Testis (tissue), 3 donors: ENCODE data around the gene MYOM3. TPM values are rescaled to one million over a fixed set of nuclear protein-coding genes. Genes with fewer than 3 reads are reported as not detected.
"Not testable (repeated sequence)": the region's sequence is repeated elsewhere in the genome, so short reads cannot be mapped to it uniquely, and the experiment has no call there.

Experiments
- DNase-seq: peaks from one replicate; pipeline ENCODE4 v3.0.0-alpha.2; 2019
- H3K27ac ChIP-seq, 2 donors: fragments of 200-600 bp; sonication (generic); one replicate each; pipeline ENCODE4 v1.5.1; 2019
- H3K27me3 ChIP-seq: fragments of 200-600 bp; sonication (generic); one replicate; pipeline ENCODE4 v1.5.1; 2019
- H3K36me3 ChIP-seq: fragments of 200-600 bp; sonication (generic); one replicate; pipeline ENCODE4 v1.5.1; 2017; ENCODE audit warnings: low read depth; ENCODE audit errors: missing control alignments
- H3K4me1 ChIP-seq: fragments of 200-600 bp; sonication (generic); one replicate; pipeline ENCODE4 v1.5.1; 2019
- H3K4me3 ChIP-seq, 2 donors: fragments of 200-600 bp; sonication (generic); one replicate each; pipeline ENCODE4 v1.5.1; 2017 to 2019
- H3K9me3 ChIP-seq: fragments of 200-600 bp; sonication (generic); one replicate; pipeline ENCODE4 v1.5.1; 2017
- POLR2A ChIP-seq: fragments of 450-650 bp; IDR thresholded peaks from one replicate; pipeline ENCODE4 v1.6.1; 2017; ENCODE audit warnings: antibody characterized with exemption, mild to moderate bottlenecking, moderate library complexity
- WGBS, 2 donors: methylation state at CpG; one replicate each; pipeline ENCODE4 v1.1.5; 2018; 5-methylcytosine and 5-hydroxymethylcytosine counted together
- intact Hi-C: fragments of 100-400 bp; cut with DNase I; formaldehyde crosslinking; loops from one replicate; pipeline ENCODE4 v1.15.1; 2023; ENCODE audit warnings: low total_unique reads
- polyA plus RNA-seq: library from polyadenylated mRNA; stranded (reverse); fragments of 350-450 nt; fragmentation: Illumina TruSeq; extraction: RNeasy Lipid Tissue Mini Kit (QIAGEN cat#74804); gene quantifications from one replicate; pipeline ENCODE4 v1.2.3, GENCODE V29; 2014; ENCODE audit warnings: low read depth, low replicate concordance; ENCODE audit not compliant: insufficient read depth
- total RNA-seq, 2 donors: library from RNA; depleted of rRNA; stranded (reverse); fragments of >200 nt; gene quantifications; one replicate each; pipeline ENCODE4 v1.2.3, GENCODE V29; 2016
- TF ChIP-seq, protein P1 (sequence below), 3 experiments: fragments of 450-650 bp in 2 of 3; fragments of 200-600 bp in 1 of 3; sonication (generic) in 1 of 3; IDR thresholded peaks; one replicate each; pipeline ENCODE4 v1.5.1; 2016 to 2019; ENCODE audit warnings: antibody characterized with exemption in 3 of 3, mild to moderate bottlenecking in 2 of 3, moderate library complexity in 1 of 3

Gene MYOM3
- total and polyA plus RNA-seq, 3 donors from 2014 or later = 22.4 to 39.5 (median 26.8) TPM

- no peak for TF ChIP-seq POLR2A
- TF ChIP-seq, protein P1, sequence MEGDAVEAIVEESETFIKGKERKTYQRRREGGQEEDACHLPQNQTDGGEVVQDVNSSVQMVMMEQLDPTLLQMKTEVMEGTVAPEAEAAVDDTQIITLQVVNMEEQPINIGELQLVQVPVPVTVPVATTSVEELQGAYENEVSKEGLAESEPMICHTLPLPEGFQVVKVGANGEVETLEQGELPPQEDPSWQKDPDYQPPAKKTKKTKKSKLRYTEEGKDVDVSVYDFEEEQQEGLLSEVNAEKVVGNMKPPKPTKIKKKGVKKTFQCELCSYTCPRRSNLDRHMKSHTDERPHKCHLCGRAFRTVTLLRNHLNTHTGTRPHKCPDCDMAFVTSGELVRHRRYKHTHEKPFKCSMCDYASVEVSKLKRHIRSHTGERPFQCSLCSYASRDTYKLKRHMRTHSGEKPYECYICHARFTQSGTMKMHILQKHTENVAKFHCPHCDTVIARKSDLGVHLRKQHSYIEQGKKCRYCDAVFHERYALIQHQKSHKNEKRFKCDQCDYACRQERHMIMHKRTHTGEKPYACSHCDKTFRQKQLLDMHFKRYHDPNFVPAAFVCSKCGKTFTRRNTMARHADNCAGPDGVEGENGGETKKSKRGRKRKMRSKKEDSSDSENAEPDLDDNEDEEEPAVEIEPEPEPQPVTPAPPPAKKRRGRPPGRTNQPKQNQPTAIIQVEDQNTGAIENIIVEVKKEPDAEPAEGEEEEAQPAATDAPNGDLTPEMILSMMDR (IDR thresholded peaks at IDR 0.05) = no peak
- intact Hi-C loops = loop anchor here (10.0 kb wide), 1 partner anchor 45 kb away; no protein-coding TSS in a partner anchor
Measured at GRCh38 chr1:24020025-24020424, 91.9 kb downstream of the MYOM3 start.

GRCh38 chr1:24018611-24019580 lies 93.0 kb downstream of the MYOM3 start:
- 31 to 38% methylated on average over 20 of the region's 20 CpGs for WGBS, 2 donors
- H3K9me3 ChIP-seq = no peaks in the 10 kb centered on the region
- no peaks in the 10 kb centered on the region for H3K27me3 ChIP-seq
- H3K27ac ChIP-seq = peak overlapping the region; percentile 83 to 90
- peak; percentile 98 for DNase-seq
- peaks cover 49% of the 10 kb centered on the region for H3K4me1 ChIP-seq
- intact Hi-C loops = no loop called here
- no peak for TF ChIP-seq POLR2A
- TF ChIP-seq, protein P1 (IDR thresholded peaks at IDR 0.05) = no peak
- no peak overlapping the region for H3K4me3 ChIP-seq
- no peaks in the 10 kb centered on the region for H3K36me3 ChIP-seq

More at GRCh38 chr1:24020025-24020424, 91.9 kb downstream of the MYOM3 start:
- no peaks in the 10 kb centered on the region for H3K36me3 ChIP-seq
- peak; percentile 65 for DNase-seq
- no peak overlapping the region for H3K4me3 ChIP-seq
- 62 to 68% methylated on average over 5 of the region's 5 CpGs for WGBS, 2 donors
- H3K27me3 ChIP-seq = no peaks in the 10 kb centered on the region
- no peaks in the 10 kb centered on the region for H3K9me3 ChIP-seq
- H3K27ac ChIP-seq = peak overlapping the region; percentile 83 to 90
- peaks cover 49% of the 10 kb centered on the region for H3K4me1 ChIP-seq

GRCh38 chr1:24015221-24016210 lies 96.4 kb downstream of the MYOM3 start:
- DNase-seq = no peak

GRCh38 chr1:24012878-24013277 lies 99.1 kb downstream of the MYOM3 start:
- intact Hi-C loops, H3K27ac ChIP-seq, DNase-seq, H3K27me3 ChIP-seq, H3K36me3 ChIP-seq, H3K9me3 ChIP-seq, H3K4me1 ChIP-seq, H3K4me3 ChIP-seq: not testable (repeated sequence)
- WGBS, 2 donors = 91 to 99% methylated on average over 8 of the region's 8 CpGs

More at GRCh38 chr1:24015221-24016210, 96.4 kb downstream of the MYOM3 start:
- no peaks in the 10 kb centered on the region for H3K9me3 ChIP-seq
- TF ChIP-seq POLR2A = no peak
- TF ChIP-seq, protein P1 (IDR thresholded peaks at IDR 0.05) = no peak
- H3K36me3 ChIP-seq = no peaks in the 10 kb centered on the region
- peaks cover 32% of the 10 kb centered on the region for H3K4me1 ChIP-seq
- intact Hi-C loops = no loop called here
- no peak overlapping the region for H3K4me3 ChIP-seq
- no peaks in the 10 kb centered on the region for H3K27me3 ChIP-seq
- H3K27ac ChIP-seq = peak overlapping the region in 1 of 2 donors; percentile 51
- 51 to 60% methylated on average over 6 of the region's 6 CpGs for WGBS, 2 donors
